ENCODE measurements around the gene EPS15.
"Not testable (repeated sequence)": the region's sequence is repeated elsewhere in the genome, so short reads cannot be mapped to it uniquely, and the experiment has no call there.

Gene EPS15

DNA sequence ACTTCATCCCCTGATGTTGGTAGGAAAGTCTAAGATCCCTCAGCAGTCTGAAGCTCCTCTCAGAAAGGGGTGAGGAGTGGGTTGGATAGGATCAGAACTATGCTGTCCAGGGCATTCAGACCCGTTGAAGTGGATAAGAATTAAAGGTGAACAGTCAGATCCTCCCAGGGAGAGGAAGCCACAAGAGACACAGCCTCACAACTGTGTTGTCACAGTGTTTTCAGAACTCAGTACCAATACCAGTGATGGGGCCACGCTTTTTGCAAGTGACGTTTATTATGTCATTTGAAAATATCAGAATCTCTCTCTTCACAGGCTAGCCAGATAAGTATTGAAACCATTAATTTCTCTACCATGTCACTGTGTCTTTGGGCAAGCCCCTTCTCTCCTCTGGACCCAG, 15.4 kb upstream of the EPS15 start:
- no peak overlapping the region for H3K4me3 ChIP-seq (ENCODE audit: low read length)
- TF ChIP-seq, protein P1, sequence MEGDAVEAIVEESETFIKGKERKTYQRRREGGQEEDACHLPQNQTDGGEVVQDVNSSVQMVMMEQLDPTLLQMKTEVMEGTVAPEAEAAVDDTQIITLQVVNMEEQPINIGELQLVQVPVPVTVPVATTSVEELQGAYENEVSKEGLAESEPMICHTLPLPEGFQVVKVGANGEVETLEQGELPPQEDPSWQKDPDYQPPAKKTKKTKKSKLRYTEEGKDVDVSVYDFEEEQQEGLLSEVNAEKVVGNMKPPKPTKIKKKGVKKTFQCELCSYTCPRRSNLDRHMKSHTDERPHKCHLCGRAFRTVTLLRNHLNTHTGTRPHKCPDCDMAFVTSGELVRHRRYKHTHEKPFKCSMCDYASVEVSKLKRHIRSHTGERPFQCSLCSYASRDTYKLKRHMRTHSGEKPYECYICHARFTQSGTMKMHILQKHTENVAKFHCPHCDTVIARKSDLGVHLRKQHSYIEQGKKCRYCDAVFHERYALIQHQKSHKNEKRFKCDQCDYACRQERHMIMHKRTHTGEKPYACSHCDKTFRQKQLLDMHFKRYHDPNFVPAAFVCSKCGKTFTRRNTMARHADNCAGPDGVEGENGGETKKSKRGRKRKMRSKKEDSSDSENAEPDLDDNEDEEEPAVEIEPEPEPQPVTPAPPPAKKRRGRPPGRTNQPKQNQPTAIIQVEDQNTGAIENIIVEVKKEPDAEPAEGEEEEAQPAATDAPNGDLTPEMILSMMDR (conservative IDR thresholded peaks at IDR 0.05; ENCODE audit: low read depth, low read length): no peak
- DNase-seq (ENCODE audit: low read depth): no peak

DNA sequence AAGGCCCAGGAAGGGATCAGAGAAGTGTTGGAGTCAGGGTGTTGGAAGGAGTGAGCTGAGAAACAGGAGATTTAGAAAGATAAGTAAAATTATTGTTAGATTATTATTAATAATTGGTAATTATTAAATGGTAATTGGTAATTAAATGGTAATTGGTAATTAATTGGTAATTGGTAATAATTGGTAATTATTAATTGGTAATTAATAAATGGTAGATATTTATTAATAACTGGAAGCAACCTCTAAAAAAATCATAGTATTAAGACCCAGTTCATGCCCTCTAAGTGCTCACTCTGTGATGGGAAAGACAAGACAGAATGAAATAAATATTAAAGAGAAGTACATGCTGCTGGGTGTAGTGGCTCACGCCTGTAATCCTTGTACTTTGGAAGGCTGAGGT, 13.8 kb upstream of the EPS15 start:
- no peak overlapping the region for H3K4me3 ChIP-seq (ENCODE audit: low read length)
- DNase-seq (ENCODE audit: low read depth): no peak
- TF ChIP-seq, protein P1 (conservative IDR thresholded peaks at IDR 0.05; ENCODE audit: low read depth, low read length): no peak

DNA sequence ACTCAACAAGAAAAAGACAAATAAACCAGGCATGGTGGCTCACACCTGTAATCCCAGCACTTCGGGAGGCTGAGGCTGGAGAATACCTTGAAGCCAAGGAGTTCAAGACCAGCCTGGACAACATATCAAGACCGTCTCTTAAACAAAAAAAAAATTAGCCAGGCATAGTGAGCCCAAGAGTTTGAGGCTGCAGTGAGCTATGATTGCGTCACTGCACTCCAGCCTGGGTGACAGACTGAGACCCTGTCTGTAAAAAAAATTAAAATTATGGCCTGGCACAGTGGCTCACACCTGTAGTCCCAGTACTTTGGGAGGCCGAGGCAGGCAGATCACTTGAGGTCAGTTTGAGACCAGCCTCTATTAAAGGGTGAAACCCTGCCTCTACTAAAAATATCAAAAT, 11.4 kb upstream of the EPS15 start:
- H3K4me3 ChIP-seq (ENCODE audit: low read length); DNase-seq (ENCODE audit: low read depth): not testable (repeated sequence)

DNA sequence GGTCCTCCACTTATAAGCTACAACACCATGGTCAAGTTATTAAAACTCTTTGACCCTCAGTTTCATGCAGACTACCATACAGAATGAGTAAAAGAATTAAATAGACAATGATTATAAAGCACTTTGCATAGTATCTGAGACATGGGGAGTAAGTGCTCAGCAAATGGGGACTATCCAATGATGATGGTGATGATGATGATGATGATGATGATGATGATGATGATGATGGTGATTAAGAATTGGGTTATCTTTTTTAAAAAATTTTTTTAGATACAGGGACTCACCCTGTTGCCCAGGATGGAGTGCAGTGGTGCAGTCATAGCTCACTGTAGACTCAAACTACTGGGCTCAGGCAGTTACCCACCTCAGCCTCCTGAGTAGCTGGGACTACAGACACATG, 8.1 kb upstream of the EPS15 start:
- DNase-seq (ENCODE audit: low read depth): no peak
- no peak overlapping the region for H3K4me3 ChIP-seq (ENCODE audit: low read length)
- TF ChIP-seq, protein P1 (conservative IDR thresholded peaks at IDR 0.05; ENCODE audit: low read depth, low read length): no peak

DNA sequence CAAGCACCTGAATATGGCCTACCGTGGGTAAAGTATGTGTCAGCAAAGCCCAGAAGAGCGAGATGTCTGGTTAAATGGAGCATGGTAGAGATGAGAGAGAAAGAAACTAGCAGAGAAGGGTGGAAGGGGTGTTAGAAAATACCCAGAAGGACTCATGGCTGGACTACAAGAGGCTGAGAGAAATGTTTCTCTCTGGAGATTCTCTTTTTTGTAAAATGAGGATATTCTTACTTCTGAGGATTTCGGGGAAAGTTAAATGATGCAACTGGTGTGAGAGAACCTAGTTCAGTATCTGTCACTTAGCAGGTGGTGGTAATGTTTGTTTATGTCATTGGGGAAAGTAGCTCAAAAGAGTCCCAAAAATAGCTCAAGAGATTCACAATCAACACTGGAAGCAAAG, 7.2 kb upstream of the EPS15 start:
- no peak overlapping the region for H3K4me3 ChIP-seq (ENCODE audit: low read length)
- DNase-seq (ENCODE audit: low read depth): no peak
- TF ChIP-seq, protein P1 (conservative IDR thresholded peaks at IDR 0.05; ENCODE audit: low read depth, low read length): no peak

DNA sequence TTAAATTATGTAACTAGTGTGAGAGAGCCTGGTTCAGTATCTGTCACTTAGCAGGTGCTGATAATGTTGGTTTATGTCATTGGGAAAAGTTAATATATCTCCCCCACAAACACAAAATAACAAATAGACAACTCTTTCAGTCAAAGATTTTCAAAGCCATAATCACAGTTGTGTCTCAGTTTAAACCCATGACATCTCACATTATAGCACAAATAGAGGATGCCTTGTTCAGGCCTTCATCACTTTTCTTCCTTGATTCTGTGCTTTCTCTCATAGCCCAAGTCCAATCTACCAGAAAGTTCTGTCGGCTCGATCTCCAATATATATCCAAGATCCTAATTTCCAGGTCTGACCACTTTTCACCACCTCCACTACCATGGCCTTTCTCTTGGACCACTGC, 6.2 kb upstream of the EPS15 start:
- H3K4me3 ChIP-seq (ENCODE audit: low read length): no peak overlapping the region
- DNase-seq (ENCODE audit: low read depth): no peak
- TF ChIP-seq, protein P1 (conservative IDR thresholded peaks at IDR 0.05; ENCODE audit: low read depth, low read length): no peak

DNA sequence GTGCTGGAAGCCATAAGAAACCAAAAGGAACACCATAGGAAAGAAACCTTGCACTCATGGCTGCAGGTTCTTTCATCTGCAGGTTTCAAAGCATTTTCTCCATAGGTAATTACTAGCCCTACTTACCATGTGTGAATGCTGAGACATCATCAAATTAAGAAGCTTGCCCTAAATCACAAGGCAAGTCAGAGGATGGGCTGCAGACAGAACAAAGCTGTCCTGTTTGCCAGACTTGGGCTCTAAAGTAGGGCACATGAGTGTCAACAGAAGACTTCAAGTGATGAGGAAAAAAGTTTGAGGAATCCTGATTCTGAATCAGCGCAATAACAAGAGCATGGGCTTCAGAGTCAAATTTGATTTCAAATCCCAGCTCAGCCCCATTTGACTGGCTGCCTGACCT, 5.8 kb upstream of the EPS15 start:
- H3K4me3 ChIP-seq (ENCODE audit: low read length): no peak overlapping the region
- TF ChIP-seq, protein P1 (conservative IDR thresholded peaks at IDR 0.05; ENCODE audit: low read depth, low read length): no peak
- no peak for DNase-seq (ENCODE audit: low read depth)

DNA sequence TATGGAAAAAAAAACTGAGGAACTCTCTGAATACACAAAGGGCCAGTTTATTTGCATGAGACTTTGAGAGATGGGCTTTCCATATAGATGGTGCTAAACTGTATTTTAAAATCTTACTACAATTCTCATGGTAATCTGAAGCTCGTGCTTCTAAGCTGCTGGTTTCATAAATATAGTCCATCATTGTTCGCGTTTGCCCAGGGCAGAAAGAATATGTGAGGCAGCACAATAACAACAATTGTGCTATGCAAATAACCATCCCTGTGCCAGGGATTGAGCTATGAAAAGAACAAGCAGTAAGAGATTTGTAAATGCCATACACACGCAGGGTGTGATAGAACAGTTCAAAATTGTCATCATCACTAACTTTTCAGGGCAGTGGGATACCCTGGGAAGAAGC, 4.9 kb upstream of the EPS15 start:
- TF ChIP-seq, protein P1 (conservative IDR thresholded peaks at IDR 0.05; ENCODE audit: low read depth, low read length): no peak
- no peak overlapping the region for H3K4me3 ChIP-seq (ENCODE audit: low read length)

More for the DNA sequence above, 4.9 kb upstream of the EPS15 start:
- DNase-seq (ENCODE audit: low read depth): no peak

All from retinal pigment epithelial cell (primary cell).